Measurements from ENCODE around the gene IL17F.

The IL17F gene

GRCh38 chr6:52243282-52243893 lies 912 bp downstream of the IL17F start:
- TF ChIP-seq REST (IDR thresholded peaks at IDR 0.05; ENCODE audit: low read depth) (peak; percentile 63), EGR1 (IDR thresholded peaks at IDR 0.05) (no peak)

GRCh38 chr6:52241819-52242218 lies 2.5 kb downstream of the IL17F start:
- TF ChIP-seq CEBPB (IDR thresholded peaks at IDR 0.05) (no peak), RAD21 (IDR thresholded peaks at IDR 0.05; ENCODE audit: low read depth) (no peak), YY1 (IDR thresholded peaks at IDR 0.05; ENCODE audit: low read depth) (no peak), TAF1 (IDR thresholded peaks at IDR 0.05; ENCODE audit: low read depth) (no peak), TCF12 (IDR thresholded peaks at IDR 0.05; ENCODE audit: low read depth) (no peak), FOXM1 (IDR thresholded peaks at IDR 0.05; ENCODE audit: borderline replicate concordance, low read depth) (no peak), NFIC (IDR thresholded peaks at IDR 0.05) (no peak), CREB1 (IDR thresholded peaks at IDR 0.05; ENCODE audit: low read depth) (no peak), ZBTB7A (IDR thresholded peaks at IDR 0.05; ENCODE audit: low read depth) (no peak), EP300 (IDR thresholded peaks at IDR 0.05; ENCODE audit: borderline replicate concordance) (no peak), REST (IDR thresholded peaks at IDR 0.05; ENCODE audit: low read depth) (no peak), EGR1 (IDR thresholded peaks at IDR 0.05) (no peak), TEAD4 (IDR thresholded peaks at IDR 0.05) (no peak)
- TF ChIP-seq, protein P1, sequence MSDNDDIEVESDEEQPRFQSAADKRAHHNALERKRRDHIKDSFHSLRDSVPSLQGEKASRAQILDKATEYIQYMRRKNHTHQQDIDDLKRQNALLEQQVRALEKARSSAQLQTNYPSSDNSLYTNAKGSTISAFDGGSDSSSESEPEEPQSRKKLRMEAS (IDR thresholded peaks at IDR 0.05), result no peak
- TF ChIP-seq, protein P2, sequence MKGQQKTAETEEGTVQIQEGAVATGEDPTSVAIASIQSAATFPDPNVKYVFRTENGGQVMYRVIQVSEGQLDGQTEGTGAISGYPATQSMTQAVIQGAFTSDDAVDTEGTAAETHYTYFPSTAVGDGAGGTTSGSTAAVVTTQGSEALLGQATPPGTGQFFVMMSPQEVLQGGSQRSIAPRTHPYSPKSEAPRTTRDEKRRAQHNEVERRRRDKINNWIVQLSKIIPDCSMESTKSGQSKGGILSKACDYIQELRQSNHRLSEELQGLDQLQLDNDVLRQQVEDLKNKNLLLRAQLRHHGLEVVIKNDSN (IDR thresholded peaks at IDR 0.05), result no peak

DNA sequence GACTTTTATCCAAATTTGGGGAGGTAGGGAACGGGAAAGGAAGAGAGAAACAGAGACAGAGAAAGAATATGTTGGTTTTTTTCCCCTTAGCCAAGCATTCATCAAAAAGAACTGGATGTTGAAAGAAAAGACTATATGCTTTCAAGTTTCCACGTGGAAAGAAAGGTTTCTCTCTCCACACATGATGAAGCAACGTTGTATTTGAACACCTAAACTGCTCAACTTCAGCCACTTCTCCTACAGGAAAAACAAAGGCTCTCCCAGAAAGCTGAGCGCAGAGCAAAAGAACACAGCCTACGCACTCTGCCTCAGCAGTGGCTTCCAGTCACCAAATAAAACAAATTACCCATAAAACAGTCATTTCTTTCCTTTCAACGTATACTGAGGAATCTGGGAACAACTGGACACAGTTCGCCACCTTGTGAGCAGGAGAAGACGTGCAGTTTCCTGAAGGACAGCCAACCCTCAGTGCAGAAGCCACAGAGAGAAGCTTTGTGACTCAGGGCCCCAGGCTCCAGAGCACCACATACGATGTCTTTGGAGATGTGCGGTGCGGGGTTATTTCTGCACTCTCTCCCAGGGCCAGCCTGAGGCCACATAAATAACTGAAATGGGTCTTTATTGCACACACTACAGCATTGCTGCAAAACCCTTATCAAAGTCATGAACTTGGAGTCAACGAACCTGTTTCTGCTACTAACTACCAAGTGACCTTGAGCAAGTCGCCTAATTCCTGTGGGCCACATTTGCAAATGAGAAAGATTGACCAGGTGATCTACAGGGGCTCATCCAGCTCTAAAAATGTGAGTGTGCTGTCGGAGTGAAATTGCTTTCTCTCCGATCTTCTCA lies 10.1 kb downstream of the IL17F start:
- TF ChIP-seq EP300 (IDR thresholded peaks at IDR 0.05; ENCODE audit: borderline replicate concordance), result no peak
- TF ChIP-seq RAD21 (IDR thresholded peaks at IDR 0.05; ENCODE audit: low read depth), result peak; percentile 83

GRCh38 chr6:52233005-52233404 lies 11.3 kb downstream of the IL17F start:
- TF ChIP-seq TCF12 (IDR thresholded peaks at IDR 0.05; ENCODE audit: low read depth) (no peak), REST (IDR thresholded peaks at IDR 0.05; ENCODE audit: low read depth) (no peak), TAF1 (IDR thresholded peaks at IDR 0.05; ENCODE audit: low read depth) (no peak), EGR1 (IDR thresholded peaks at IDR 0.05) (no peak), TEAD4 (IDR thresholded peaks at IDR 0.05) (no peak), YY1 (IDR thresholded peaks at IDR 0.05; ENCODE audit: low read depth) (no peak), RAD21 (IDR thresholded peaks at IDR 0.05; ENCODE audit: low read depth) (no peak), NFIC (IDR thresholded peaks at IDR 0.05) (no peak; the same call in 1 of the 2 replicates)

DNA sequence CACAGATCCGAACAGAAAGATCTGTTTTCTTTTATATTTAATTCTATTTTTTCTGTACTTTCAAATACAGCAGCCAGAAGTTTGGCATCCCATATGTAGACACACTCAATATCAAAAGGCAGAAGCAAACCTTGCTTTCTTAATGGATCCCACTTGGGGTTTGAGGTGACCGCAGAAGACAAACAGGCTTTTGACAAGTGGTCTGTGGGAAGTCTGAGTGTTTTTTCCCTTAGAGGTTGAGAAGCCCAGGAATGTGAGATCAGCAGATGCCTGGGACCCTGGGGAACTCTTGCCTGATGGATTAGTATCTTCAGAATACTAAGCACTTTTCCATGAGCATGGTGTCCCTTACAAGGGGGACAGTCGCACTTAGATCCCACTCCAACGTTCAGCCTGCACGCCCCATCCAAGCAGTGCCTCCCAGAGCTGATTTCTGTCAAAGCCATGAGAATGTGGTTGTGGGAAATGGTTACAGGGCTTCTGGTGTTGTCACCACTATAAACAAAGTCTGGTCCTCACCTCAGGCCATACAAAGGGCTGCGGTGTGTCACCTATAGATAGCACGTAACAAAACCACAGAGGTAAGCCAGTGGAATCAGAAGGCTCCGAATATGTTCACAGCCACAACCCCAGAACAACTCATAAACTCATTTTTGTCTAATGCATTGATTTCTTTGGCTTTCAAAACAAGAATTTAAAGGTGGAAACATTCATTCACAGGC lies 12.7 kb downstream of the IL17F start:
- no peak for TF ChIP-seq FOXM1 (IDR thresholded peaks at IDR 0.05; ENCODE audit: borderline replicate concordance, low read depth)
